Measurements from ENCODE around the gene SLC38A3. TPM values are rescaled to one million over a fixed set of nuclear protein-coding genes. Genes with fewer than 3 reads are reported as not detected.

SLC38A3 gene
- polyA plus RNA-seq (2013, experiment 1 of 2; ENCODE audit: insufficient read length): 0.36 TPM
- polyA plus RNA-seq (2013, experiment 2 of 2; ENCODE audit: insufficient read length): 0.60 TPM

- no peak for DNase-seq
These were observed at the start of gene SLC38A3 for GRCh38 chr3:50204804-50205412. Gene SLC38A3 (plus strand): TSS chr3:50205271. CDS start chr3:50214200, 8,929 bp downstream.

GRCh38 chr3:50155491-50155878 is 49.6 kb upstream of the SLC38A3 start:
- no peak for DNase-seq

- no peak for DNase-seq
These were observed 49.2 kb upstream of the SLC38A3 start for GRCh38 chr3:50155891-50156290.

GRCh38 chr3:50156549-50157493 is 48.2 kb upstream of the SLC38A3 start:
- peak; percentile 52 for DNase-seq

DNA sequence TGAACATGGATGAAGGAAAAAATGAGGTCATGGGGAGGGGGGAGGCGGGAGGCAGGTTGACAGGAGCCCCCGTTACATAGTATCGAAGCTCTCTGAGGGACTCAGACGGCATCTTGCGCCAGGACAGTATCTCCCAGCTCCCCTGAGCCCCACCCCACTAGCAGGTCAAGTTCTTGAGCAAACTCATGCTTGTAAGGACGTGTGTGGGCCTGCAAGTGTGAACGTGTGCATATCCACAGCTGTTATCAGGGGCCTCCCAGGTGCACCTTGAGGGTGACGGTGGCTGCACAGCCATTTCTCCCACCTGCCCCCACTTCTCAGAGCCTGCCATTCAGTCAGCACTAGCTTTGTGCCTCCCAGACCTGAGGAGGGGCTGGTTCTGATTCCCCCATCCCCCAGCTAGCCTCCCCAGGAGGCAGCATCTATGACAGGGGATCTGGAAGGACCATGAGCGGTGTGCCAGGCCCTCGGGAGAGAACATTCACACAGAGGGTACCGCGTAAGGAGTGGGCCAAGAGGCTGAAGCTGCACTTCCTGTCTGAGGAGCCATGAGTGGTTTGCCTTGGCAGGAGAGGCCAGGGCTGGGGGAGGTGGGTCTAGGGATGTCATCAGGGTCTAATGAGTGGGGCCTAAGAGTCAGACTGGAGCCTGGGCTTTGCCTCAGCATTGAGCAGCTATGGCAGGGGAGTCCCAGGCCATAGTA is 47.1 kb upstream of the SLC38A3 start:
- peak; percentile 39 for DNase-seq

GRCh38 chr3:50158530-50159146 is 46.4 kb upstream of the SLC38A3 start:
- no peak for DNase-seq

GRCh38 chr3:50160561-50160983 is 44.5 kb upstream of the SLC38A3 start:
- no peak for DNase-seq

GRCh38 chr3:50161320-50161719 is 43.8 kb upstream of the SLC38A3 start:
- DNase-seq: no peak

DNA sequence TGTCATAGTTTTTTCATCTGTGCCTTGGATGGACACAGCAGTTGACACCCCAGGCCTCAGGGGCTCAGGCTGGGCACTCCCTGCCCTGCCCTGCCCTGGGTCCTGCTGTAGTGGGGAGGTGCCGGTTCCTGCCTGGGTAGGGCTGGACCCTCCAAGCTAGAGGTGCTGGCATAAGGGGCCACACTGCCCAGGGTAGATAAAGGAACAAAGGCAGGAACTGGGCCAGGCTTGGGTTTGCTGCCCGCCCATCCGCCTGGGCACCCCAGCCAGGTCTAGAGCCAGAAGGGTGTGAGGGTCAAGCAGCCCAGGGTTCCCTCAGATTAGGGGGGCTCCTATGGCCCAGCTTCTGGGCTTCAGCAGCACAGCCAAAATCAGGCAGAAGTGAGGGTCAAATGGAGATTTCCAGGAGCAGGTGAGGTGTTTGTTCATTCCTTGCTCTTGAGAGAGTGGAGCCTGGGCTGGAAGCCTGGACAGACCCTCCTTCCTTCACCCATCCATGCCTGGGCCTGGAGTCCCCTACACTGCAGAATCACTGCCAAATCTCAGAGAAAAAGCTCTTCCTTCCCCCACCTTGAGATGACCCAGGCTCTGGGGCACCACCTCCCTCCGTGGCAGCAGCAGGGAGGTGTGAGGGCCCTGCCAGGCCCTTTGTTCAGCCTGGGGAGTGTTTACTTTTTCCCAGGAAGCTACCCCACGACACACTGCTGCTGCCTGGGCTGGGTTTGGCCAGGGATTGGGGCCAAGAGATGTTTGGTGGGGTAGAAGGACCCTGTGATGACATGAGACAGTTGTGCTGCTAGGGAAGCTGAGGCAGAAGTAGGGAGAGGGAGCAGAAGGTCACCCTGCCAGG is 42.8 kb upstream of the SLC38A3 start:
- DNase-seq: no peak

GRCh38 chr3:50163572-50164455 is 41.3 kb upstream of the SLC38A3 start:
- peak; percentile 94 for DNase-seq

- DNase-seq: no peak
These were observed 40.6 kb upstream of the SLC38A3 start for GRCh38 chr3:50164481-50164880.

- peak; percentile 77 for DNase-seq
These were observed 39.8 kb upstream of the SLC38A3 start for GRCh38 chr3:50164984-50165909.

DNA sequence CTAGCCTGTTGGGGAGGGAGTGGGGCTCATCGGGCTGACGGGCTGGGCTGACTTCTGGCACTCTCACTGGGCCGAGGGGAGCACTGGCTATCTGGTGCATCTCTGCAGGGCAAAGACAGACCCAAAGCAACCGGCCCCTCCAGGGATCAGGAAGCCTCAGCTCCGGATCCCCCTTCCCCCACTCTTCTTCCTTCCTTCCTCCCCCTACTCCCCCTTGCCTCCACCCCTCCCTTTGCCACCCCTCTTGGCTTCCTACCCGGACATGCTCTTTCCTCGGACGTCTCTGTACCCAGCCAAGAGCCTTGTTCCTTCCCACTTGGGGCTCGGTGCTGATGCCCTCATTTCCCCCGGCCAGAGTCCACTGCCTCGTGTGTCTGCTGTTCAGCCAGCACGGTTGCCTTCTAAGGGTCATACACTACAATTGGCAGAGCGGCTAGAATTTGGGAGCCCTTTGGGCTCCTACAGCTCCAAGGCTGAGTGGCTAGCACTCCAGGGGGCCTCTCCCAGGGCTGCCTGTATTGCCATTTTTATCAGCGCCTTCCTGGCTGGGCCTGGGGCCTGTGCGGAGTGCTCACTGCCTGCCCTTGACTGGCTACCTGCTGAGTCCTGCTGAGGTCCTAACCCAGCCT is 39.0 kb upstream of the SLC38A3 start:
- no peak for DNase-seq

DNA sequence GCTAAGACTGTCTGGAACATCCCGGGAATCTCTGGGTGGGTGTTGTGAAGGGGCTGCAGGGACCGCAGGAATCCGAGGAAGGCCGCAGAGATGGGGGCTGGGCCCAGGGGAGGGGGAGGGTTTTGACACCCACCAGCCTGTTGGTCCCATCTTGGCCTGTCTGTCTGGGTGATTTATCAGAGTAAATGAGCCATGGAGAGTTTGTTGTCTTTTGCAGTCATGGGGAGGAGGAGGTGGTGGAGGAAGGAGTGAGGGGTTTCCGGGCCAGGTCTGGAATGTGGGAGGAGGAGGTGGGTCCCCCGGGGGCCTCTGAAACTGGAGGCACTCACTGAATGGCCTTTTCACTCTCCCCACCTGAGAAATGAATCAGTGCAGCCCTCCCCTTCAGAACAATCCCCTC is 38.5 kb upstream of the SLC38A3 start:
- DNase-seq: peak; percentile 58

DNA sequence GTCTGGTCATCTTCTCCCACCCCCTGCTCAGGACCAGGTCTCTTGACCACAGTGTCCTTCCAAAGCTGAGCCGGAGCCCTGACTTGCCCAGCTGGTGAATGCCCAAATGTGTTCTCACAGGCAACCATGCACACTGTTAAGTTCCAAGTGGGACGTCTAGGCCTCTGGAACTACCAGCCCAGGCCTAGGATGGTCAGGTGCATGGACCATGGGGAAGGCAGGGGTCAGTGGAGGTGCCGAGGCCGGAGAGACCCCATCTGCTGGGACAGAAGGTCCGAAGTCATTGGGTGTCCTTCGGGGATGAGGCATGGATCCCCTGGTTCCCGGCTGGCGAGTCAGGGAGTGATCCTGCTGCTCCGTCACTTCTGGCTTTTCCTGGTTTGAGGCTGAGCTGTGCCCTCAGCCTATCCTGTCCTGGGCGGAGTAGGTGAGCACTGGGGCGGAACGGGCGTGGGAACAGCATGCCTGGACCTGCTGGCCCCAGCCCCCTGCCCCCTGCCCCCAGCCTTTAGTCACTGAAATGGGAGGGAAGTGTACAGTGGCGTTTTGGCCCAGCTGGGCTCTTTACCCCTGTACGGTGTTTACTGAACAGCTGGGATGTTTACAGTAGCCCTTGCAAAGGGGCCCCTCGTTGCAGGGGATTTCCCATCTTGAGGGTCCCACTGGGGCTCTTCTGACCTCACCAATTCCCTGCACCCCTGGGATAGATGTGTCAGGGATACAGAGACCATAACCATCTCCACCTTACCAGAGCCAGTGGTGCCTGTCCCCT is 37.8 kb upstream of the SLC38A3 start:
- DNase-seq: no peak

- no peak for DNase-seq
These were observed 37.2 kb upstream of the SLC38A3 start for GRCh38 chr3:50167841-50168209.

- no peak for DNase-seq
These were observed 36.7 kb upstream of the SLC38A3 start for GRCh38 chr3:50168388-50168787.

GRCh38 chr3:50168791-50169190 is 36.3 kb upstream of the SLC38A3 start:
- DNase-seq: no peak

All from fibroblast of skin of abdomen (primary cell).